HepG2 (cell line): ENCODE measurements around the gene VEGFB. TPM values are rescaled to one million over a fixed set of nuclear protein-coding genes. Genes with fewer than 3 reads are reported as not detected.

Experiments
- CTCF ChIP-seq: sonication (generic); formaldehyde crosslinking; IDR thresholded peaks from 2 replicates; pipeline ENCODE4 v1.5.0; 2020; ENCODE audit warnings: mild to moderate bottlenecking, missing genetic modification reagents, moderate library complexity
- FOXP4 ChIP-seq: sonication (generic); formaldehyde crosslinking; IDR thresholded peaks from 2 replicates; pipeline ENCODE4 v1.4.0; 2020; ENCODE audit warnings: missing genetic modification reagents
- HIC2 ChIP-seq: sonication (generic); formaldehyde crosslinking; IDR thresholded peaks from 2 replicates; pipeline ENCODE4 v1.9.0; 2022; ENCODE audit warnings: low read depth, missing genetic modification reagents
- HNF1B ChIP-seq: sonication (generic); formaldehyde crosslinking; IDR thresholded peaks from 2 replicates; pipeline ENCODE4 v1.5.1; 2020; ENCODE audit warnings: mild to moderate bottlenecking, moderate library complexity, missing genetic modification reagents
- KLF6 ChIP-seq: IDR thresholded peaks from 2 replicates; pipeline ENCODE4 v1.8.0; 2016; ENCODE audit warnings: missing biosample characterization, missing genetic modification reagents
- MTF2 ChIP-seq: sonication (generic); formaldehyde crosslinking; IDR thresholded peaks from 2 replicates; pipeline ENCODE4 v1.5.0; 2020; ENCODE audit warnings: missing genetic modification reagents, borderline replicate concordance
- NAIF1 ChIP-seq: sonication (generic); formaldehyde crosslinking; IDR thresholded peaks from 2 replicates; pipeline ENCODE4 v1.5.0; 2020; ENCODE audit warnings: mild to moderate bottlenecking, missing genetic modification reagents, borderline replicate concordance
- SAP130 ChIP-seq: IDR thresholded peaks from 2 replicates; pipeline ENCODE4 v1.6.1; 2016; ENCODE audit warnings: low read depth
- TCF7 ChIP-seq: sonication (generic); IDR thresholded peaks from 2 replicates; pipeline ENCODE4 v1.6.1; 2016; ENCODE audit warnings: antibody characterized with exemption, low read depth
- XRCC5 ChIP-seq: fragments of 200-400 bp; formaldehyde crosslinking; optimal IDR thresholded peaks from 2 replicates; pipeline ENCODE3; 2017; ENCODE audit warnings: mild to moderate bottlenecking, low read length
- ZGPAT ChIP-seq: IDR thresholded peaks from 2 replicates; pipeline ENCODE4 v1.6.1; 2016; ENCODE audit warnings: mild to moderate bottlenecking
- ZNF704 ChIP-seq: sonication (generic); formaldehyde crosslinking; IDR thresholded peaks from 2 replicates; pipeline ENCODE4 v1.8.1; 2023; ENCODE audit warnings: mild to moderate bottlenecking, inconsistent platforms, moderate library complexity, missing genetic modification reagents, borderline replicate concordance
- polyA plus RNA-seq, 8 experiments: library from polyadenylated mRNA; depleted of rRNA in 3 of 8; stranded (reverse) in 7 of 8; unstranded in 1 of 8; fragments of >200 nt; fragmentation: Illumina TruSeq in 4 of 8; extraction: Trizol in 4 of 8; gene quantifications; 2 replicates each; pipeline versions ENCODE4 v1.2.1 to v1.2.3, GENCODE V29; 2011 to 2016; ENCODE audit warnings: low read depth in 4 of 8, missing spikeins in 1 of 8, mixed read lengths in 1 of 8; ENCODE audit not compliant: insufficient read depth in 1 of 8
- total RNA-seq, 5 experiments: library from RNA; depleted of rRNA; stranded (reverse); fragments of >200 nt; fragmentation: Illumina TruSeq; extraction: Trizol; gene quantifications; 2 replicates each; pipeline ENCODE4 v1.2.3, GENCODE V29; 2016; ENCODE audit warnings: low read depth in 1 of 5

Gene VEGFB
- total and polyA plus RNA-seq, 2 of the 13 experiments (the other 11 are each of a cell fraction or from before 2014, with no cell fraction given) = 9.0 to 11.3 TPM

- TF ChIP-seq CTCF (CRISPR knock-in tag) = peak; percentile 53
- TF ChIP-seq HIC2 (CRISPR knock-in tag) = 0 out of 2 replicates have a peak, but pooled peaks have one; percentile 46
- TF ChIP-seq MTF2 (CRISPR knock-in tag) = no peak
- peak; percentile 37; the same call in 1 of the 2 replicates for TF ChIP-seq SAP130 (CRISPR knock-in tag)
- TF ChIP-seq XRCC5 = peak; percentile 11
- TF ChIP-seq ZNF704 = 0 out of 2 replicates have a peak, but pooled peaks have one; percentile 8
- TF ChIP-seq ZGPAT = peak; percentile 15; the same call in 1 of the 2 replicates
- TF ChIP-seq TCF7 = no peak
- TF ChIP-seq NAIF1 = peak; percentile 97; the same call in 1 of the 2 replicates
- 0 out of 2 replicates have a peak, but pooled peaks have one; percentile 3 for TF ChIP-seq FOXP4
- no peak for TF ChIP-seq HNF1B (CRISPR knock-in tag)
- 0 out of 2 replicates have a peak, but pooled peaks have one; percentile 15 for TF ChIP-seq KLF6 (CRISPR knock-in tag)
Observed at GRCh38 chr11:64285885-64286800, 51.8 kb downstream of the VEGFB start (continued).
